ENCODE measurements around the gene MISFA. TPM values are rescaled to one million over a fixed set of nuclear protein-coding genes. Genes with fewer than 3 reads are reported as not detected.

MISFA gene
- total RNA-seq, 1 experiment from 2014 or later = 3.7 TPM

GRCh38 chr11:18566406-18566805 lies 33.2 kb upstream of the MISFA start:
- Histone ChIP-seq H3K56ac (ENCODE audit: insufficient read length, low read depth, low read length) (no peak overlapping the region), H3K79me2 (ENCODE audit: insufficient read depth, low read length) (no peaks in the 10 kb centered on the region), H3K27me3 (ENCODE audit: insufficient read depth, low read length) (no peaks in the 10 kb centered on the region), H2AFZ (ENCODE audit: low read length) (no peak overlapping the region), H4K91ac (ENCODE audit: insufficient read length, low read depth, low read length) (no peak overlapping the region), H3K4me1 (ENCODE audit: insufficient read depth, low read length) (no peaks in the 10 kb centered on the region), H4K5ac (ENCODE audit: insufficient read length, low read depth, low read length) (no peak overlapping the region), H2BK120ac (ENCODE audit: low read depth, low read length, poor library complexity, severe bottlenecking) (no peak overlapping the region), H3K27ac (ENCODE audit: insufficient read length, low read depth, low read length) (no peak overlapping the region), H3K79me1 (ENCODE audit: insufficient read depth, low read depth, low read length, poor library complexity, severe bottlenecking) (no peaks in the 10 kb centered on the region), H3K4ac (ENCODE audit: low read depth, low read length) (no peak overlapping the region), H2BK12ac (ENCODE audit: insufficient read length, low read depth, low read length) (no peak overlapping the region), H2AK5ac (ENCODE audit: insufficient read length, low read length) (no peak overlapping the region), H3K4me2 (ENCODE audit: insufficient read depth, insufficient read length, low read length) (no peak overlapping the region), H2BK15ac (ENCODE audit: low read depth, low read length) (no peak overlapping the region), H3T11ph (ENCODE audit: low read length) (no peak overlapping the region), H2BK5ac (ENCODE audit: insufficient read length, low read length) (no peak overlapping the region), H3K23ac (ENCODE audit: insufficient read length, low read depth, low read length) (no peak overlapping the region), H4K8ac (replicated peaks; ENCODE audit: insufficient read length, low read depth, low read length) (no peak overlapping the region), H3K9me3 (ENCODE audit: control insufficient read depth, low read depth, low read length) (no peaks in the 10 kb centered on the region), H3K9ac (ENCODE audit: extremely low read depth, insufficient read length, low read length) (no peak overlapping the region), H3K23me2 (ENCODE audit: insufficient read length, low read depth, low read length, poor library complexity, severe bottlenecking) (no peaks in the 10 kb centered on the region), H2BK20ac (ENCODE audit: low read depth, low read length, poor library complexity, severe bottlenecking) (no peak overlapping the region), H4K20me1 (ENCODE audit: control insufficient read depth, insufficient read depth, insufficient read length) (no peaks in the 10 kb centered on the region), H3K14ac (ENCODE audit: insufficient read depth, low read length) (no peak overlapping the region), H3K18ac (ENCODE audit: insufficient read length, low read depth, low read length) (no peak overlapping the region)
- Mint-ChIP-seq H3K27me3 (ENCODE audit: low read depth) (no peaks in the 10 kb centered on the region), H3K36me3 (ENCODE audit: insufficient read depth in 1 of 3, low read depth in 3 of 3) (peaks cover 0 to 4% (median 4%) of the 10 kb centered on the region in 3 experiments; a peak in 5 of 7 replicates), H3K4me3 (no peak overlapping the region), H3K9me3 (no peaks in the 10 kb centered on the region), H3K4me1 (peaks cover 6 to 7% of the 10 kb centered on the region in 2 experiments; a peak in 2 of 4 replicates), H3K27ac (no peak overlapping the region)
- no peak for DNase-seq
- TF ChIP-seq CTCF (conservative IDR thresholded peaks at IDR 0.05) = no peak

Data from H9 (cell line).